T47D (cell line): Measurements from ENCODE around the gene CPTP.
A peak's percentile ranks its signal among the peaks of the same experiment; 100 is the strongest.
"Not testable (repeated sequence)": the region's sequence is repeated elsewhere in the genome, so short reads cannot be mapped to it uniquely, and the experiment has no call there.

Source experiments
- DNase-seq, 2 experiments: peaks; one replicate each; pipeline versions ENCODE4 v3.0.0 to v3.0.0-alpha.2; 2011 to 2012; ENCODE audit warnings: low read depth in 1 of 2, low spot score in 1 of 2
- JUND ChIP-seq: IDR thresholded peaks from 2 replicates; pipeline ENCODE4 v1.6.1; 2012; ENCODE audit warnings: low read depth
- in situ Hi-C: cut with HindIII; loops from 2 replicates; pipeline ENCODE4 v1.10.0; 2016; ENCODE audit warnings: low sequenced_read_pairs, low pct_unique_long_range_greater_than_20kb

CPTP gene

DNA sequence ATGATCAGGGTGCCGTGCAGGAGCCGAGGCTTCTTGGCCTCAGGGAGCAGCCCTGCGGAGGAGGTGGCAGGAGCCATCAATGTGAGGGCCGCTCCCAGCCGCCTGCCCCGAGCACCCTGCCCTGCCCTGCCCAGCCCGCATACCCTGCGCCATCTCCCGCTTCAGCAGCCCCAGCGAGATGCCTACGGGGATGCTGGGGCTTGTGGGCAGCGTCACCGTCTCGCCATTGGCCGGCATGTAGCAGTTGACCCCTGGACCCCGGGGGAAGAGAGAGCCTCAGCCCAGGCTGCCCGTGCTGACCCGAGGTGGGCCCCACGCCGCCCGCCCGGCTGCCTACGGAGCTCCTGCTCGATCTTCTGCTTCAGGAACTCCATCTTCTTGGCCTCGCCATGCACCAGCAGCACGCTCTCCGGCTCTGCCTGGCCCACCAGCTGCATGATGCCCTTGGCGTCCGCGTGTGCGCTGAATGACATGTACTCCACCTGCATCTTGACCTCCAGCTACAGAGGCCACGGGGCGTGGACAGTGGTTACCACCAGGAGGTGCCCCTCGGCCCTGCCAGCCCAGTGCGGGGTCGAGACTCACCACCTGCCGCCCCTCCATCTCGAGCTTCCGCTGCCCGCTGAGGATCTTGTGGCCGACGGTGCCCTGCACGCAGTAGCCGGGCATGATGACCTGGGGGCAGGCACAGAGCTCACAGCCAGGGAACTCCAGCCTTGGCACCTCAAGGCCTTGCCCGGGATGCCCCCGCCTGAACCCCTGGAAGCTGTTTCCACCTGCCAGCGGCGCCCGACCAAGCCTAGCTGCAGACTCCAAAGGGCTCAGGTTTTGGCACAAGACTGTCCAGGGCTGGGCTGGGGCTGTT lies 11.9 kb upstream of the CPTP start:
- no peak for TF ChIP-seq JUND
- in situ Hi-C loops, result no loop called here
- DNase-seq, result no peak

GRCh38 chr1:1313500-1314236 lies 10.9 kb upstream of the CPTP start:
- TF ChIP-seq JUND, result no peak
- in situ Hi-C loops, result no loop called here
- no peak for DNase-seq

DNA sequence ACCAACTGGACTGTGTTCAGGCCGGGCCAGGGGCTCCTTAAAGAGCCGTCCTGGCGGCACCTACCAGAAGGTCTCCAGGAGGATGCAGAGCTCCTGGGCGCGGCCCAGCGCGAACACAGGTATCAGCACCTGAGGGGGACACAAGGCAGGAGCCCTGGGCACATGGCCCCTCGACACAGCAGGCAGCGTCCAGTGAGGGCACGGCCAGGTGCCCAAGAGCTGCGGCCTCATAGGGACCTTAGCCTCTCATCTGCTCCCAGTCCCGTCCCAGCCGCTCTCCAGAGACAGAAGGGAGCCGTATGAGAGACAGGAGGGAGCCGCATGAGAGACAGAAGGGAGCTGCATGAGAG lies 10.4 kb upstream of the CPTP start:
- TF ChIP-seq JUND, result no peak
- DNase-seq, result no peak
- in situ Hi-C loops, result no loop called here

DNA sequence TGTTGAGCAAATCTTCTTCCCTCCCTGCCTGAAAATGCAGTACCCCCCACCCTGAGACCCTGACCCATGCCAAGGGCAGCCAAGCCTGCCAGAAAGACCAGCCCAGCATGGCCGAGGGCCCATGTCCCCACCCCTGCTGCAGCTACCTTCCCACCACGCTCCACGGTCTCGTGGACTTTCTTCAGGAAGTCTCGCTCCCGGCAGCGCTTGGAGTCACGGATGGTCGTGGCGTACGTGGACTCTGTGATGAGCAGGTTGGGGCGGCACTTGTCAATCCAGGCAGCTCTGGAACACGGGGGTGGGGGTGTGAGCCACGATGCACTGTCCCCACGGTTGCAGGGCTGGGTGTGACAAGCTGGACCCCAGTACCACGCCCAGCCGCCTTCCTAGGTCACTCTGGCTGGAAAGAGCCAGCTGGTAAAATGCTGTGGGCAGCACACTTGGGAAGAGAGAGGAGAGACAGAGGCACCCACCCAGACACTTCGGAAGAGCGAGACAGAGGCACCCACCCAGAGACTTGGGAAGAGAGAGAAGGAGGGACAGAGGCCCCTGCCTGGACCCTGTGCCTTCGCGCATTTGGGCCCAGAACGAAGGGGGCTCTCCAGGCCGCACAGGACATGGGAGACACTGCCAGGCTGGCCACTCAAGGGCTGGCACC lies 9.8 kb upstream of the CPTP start:
- DNase-seq, result no peak
- no peak for TF ChIP-seq JUND
- in situ Hi-C loops, result no loop called here

DNA sequence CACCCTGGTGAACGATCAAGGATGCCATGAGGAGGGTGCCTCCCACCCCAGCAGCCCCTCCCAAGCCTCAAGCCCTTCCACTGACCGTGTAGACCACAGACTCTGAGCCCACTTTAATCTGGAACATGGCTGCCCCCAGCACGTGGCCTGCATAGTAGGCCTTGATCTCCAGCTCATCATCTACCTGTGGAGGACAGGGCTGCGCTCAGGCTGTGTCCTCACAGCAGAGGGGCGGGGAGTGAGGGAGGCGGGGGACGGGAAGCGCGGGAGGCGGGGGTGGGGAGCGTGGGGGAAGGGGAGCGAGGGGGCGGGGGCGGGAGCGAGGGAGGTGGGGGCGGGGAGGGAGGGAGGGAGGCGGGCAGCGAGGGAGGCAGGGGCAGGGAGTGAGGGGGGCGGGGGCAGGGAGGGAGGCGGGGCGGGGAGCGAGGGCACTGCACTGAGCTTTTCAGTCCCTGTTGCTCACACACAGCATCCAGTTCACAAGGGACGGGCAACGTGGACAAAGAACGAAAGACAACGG lies 9.1 kb upstream of the CPTP start:
- no peak for TF ChIP-seq JUND
- in situ Hi-C loops, result no loop called here
- DNase-seq, result no peak

DNA sequence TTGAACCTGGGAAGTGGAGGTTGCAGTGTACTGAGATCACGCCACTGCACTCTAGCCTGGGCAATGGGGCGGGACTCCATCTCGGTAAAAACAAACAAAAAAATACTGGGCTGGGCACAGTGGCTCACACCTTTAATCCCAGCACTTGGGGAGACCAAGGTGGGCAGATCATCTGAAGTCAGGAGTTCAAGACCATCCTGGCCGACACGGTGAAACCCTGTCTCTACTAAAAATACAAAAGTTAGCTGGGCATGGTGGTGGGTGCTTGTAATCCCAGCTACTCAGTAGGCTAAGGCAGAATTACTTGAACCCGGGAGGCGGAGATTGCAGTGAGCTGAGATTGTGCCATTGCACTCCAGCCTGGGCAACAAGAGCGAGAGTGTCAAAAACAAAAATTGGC lies 8.4 kb upstream of the CPTP start:
- DNase-seq, in situ Hi-C loops: not testable (repeated sequence)

DNA sequence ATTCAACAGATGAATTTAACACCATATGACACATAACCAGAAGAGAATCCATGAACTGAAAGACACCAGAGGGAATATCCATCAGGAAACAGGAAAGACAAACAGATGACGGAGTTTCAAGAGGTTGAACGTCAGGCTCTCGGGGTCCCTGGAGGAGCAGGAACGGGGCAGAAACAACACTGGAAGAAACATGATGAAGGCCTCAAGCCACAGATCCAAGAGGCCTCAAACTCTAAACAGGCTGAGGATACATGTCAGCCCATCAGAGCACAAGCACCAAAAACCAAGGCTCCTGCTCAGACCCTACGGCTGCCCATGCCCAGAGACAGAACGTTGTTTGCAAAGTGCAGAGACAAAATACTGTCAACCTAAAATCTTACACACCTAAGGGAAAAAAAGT lies 7.2 kb upstream of the CPTP start:
- in situ Hi-C loops, result no loop called here
- TF ChIP-seq JUND, result no peak
- no peak for DNase-seq

- in situ Hi-C loops, result no loop called here
- DNase-seq, result peak in 1 of 2 experiments; percentile 78
These were observed 6.4 kb upstream of the CPTP start for GRCh38 chr1:1318131-1318652.

GRCh38 chr1:1318777-1319645 lies 5.6 kb upstream of the CPTP start:
- no peak for TF ChIP-seq JUND
- no peak for DNase-seq
- in situ Hi-C loops, result no loop called here

More at GRCh38 chr1:1318131-1318652, 6.4 kb upstream of the CPTP start:
- no peak for TF ChIP-seq JUND

- in situ Hi-C loops, result no loop called here
- TF ChIP-seq JUND, result no peak
- no peak for DNase-seq
These were observed 5.0 kb upstream of the CPTP start for GRCh38 chr1:1319646-1319941.

DNA sequence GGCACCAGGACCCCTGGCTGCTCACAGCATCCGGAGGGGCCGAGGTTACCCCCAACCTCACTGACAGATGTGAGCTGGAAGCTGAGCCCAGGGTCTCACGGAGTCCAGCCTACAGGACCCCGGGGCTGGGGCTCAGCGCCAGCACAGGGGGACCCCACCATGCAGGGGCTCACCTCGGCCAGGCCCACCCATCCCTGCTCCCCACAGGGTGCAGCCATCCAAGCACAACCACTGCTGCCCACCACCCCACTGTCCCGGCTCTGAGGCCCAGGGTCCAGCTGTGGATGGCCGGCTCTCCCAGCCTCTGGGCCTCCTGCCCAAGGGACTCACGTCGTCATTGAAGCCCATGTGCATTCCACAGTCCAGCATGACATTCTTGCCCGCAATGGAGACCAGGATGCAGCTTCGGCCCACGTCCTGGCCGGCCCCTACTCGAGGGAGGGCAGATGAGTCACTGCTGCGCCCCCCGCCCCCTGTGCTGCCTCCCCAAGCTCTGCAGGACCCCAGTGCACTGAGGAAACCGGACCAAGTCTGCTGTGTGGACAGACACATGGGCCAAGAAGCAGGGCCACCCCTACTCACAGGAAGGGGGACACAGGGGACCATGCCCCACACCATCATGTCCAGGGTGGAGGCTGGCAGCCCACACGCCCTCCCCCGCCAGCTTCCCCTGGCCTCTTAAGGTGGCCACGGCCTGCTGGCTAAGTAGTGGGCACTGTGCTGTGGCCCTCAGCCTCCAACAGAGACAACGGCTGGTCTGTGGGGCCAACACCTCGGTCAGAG lies 3.7 kb upstream of the CPTP start:
- no peak for TF ChIP-seq JUND
- in situ Hi-C loops, result no loop called here
- DNase-seq, result no peak
